Effector memory CD4-positive, alpha-beta T cell (primary cell): ENCODE measurements around the gene CHST11.

Experiments
- DNase-seq, 3 donors: peaks; one replicate each; pipeline ENCODE4 v3.0.0-alpha.2; 2020
- H3K27ac ChIP-seq: 2 replicates; pipeline ENCODE4 v1.7.0; 2013; ENCODE audit warnings: mild to moderate bottlenecking, low read length, moderate library complexity; ENCODE audit not compliant: insufficient read depth, poor library complexity, severe bottlenecking
- H3K27me3 ChIP-seq: replicated peaks from 2 replicates; pipeline ENCODE4 v1.7.0; 2013; ENCODE audit warnings: mild to moderate bottlenecking, low read length; ENCODE audit not compliant: insufficient read depth, control insufficient read depth, poor library complexity, severe bottlenecking
- H3K36me3 ChIP-seq: 2 replicates; pipeline ENCODE4 v1.7.0; 2013; ENCODE audit warnings: mild to moderate bottlenecking, low read length, moderate library complexity; ENCODE audit not compliant: control insufficient read depth, insufficient read depth
- H3K4me1 ChIP-seq: 2 replicates; pipeline ENCODE4 v1.7.0; 2013; ENCODE audit warnings: low read length, mild to moderate bottlenecking; ENCODE audit not compliant: control insufficient read depth, insufficient read depth, poor library complexity, severe bottlenecking
- H3K4me3 ChIP-seq: 2 replicates; pipeline ENCODE4 v1.7.0; 2013; ENCODE audit warnings: low read length, low read depth, mild to moderate bottlenecking; ENCODE audit not compliant: insufficient read depth, poor library complexity, severe bottlenecking
- H3K9me3 ChIP-seq: 2 replicates; pipeline ENCODE4 v1.7.0; 2013; ENCODE audit warnings: mild to moderate bottlenecking, low read length, moderate library complexity; ENCODE audit not compliant: control insufficient read depth

The CHST11 gene

GRCh38 chr12:104618691-104619090 lies 161.9 kb downstream of the CHST11 start:
- H3K4me3 ChIP-seq: no peak overlapping the region
- H3K9me3 ChIP-seq: no peaks in the 10 kb centered on the region
- H3K36me3 ChIP-seq: no peaks in the 10 kb centered on the region
- no peak overlapping the region for H3K27ac ChIP-seq
- H3K4me1 ChIP-seq: no peaks in the 10 kb centered on the region
- no peak for DNase-seq
- no peaks in the 10 kb centered on the region for H3K27me3 ChIP-seq

- no peak overlapping the region for H3K27ac ChIP-seq
- H3K4me3 ChIP-seq: no peak overlapping the region
- no peaks in the 10 kb centered on the region for H3K9me3 ChIP-seq
- H3K4me1 ChIP-seq: no peaks in the 10 kb centered on the region
- H3K27me3 ChIP-seq: no peaks in the 10 kb centered on the region
- DNase-seq: no peak
- H3K36me3 ChIP-seq: no peaks in the 10 kb centered on the region
Observed at GRCh38 chr12:104619305-104619704, 162.6 kb downstream of the CHST11 start.

- no peak for DNase-seq
- no peaks in the 10 kb centered on the region for H3K4me1 ChIP-seq
- no peaks in the 10 kb centered on the region for H3K27me3 ChIP-seq
Observed at GRCh38 chr12:104620837-104621531, 164.2 kb downstream of the CHST11 start.

GRCh38 chr12:104622928-104623327 lies 166.2 kb downstream of the CHST11 start:
- Histone ChIP-seq H3K4me3 (no peak overlapping the region), H3K27me3 (no peaks in the 10 kb centered on the region), H3K9me3 (no peaks in the 10 kb centered on the region), H3K36me3 (no peaks in the 10 kb centered on the region), H3K4me1 (no peaks in the 10 kb centered on the region), H3K27ac (no peak overlapping the region)
- DNase-seq: no peak

More at GRCh38 chr12:104620837-104621531, 164.2 kb downstream of the CHST11 start:
- Histone ChIP-seq H3K4me3 (no peak overlapping the region), H3K9me3 (no peaks in the 10 kb centered on the region), H3K36me3 (no peaks in the 10 kb centered on the region), H3K27ac (no peak overlapping the region)

- Histone ChIP-seq H3K4me1 (no peaks in the 10 kb centered on the region), H3K36me3 (no peaks in the 10 kb centered on the region), H3K27ac (no peak overlapping the region), H3K27me3 (no peaks in the 10 kb centered on the region), H3K4me3 (no peak overlapping the region), H3K9me3 (no peaks in the 10 kb centered on the region)
- no peak for DNase-seq
Observed at GRCh38 chr12:104623883-104624282, 167.1 kb downstream of the CHST11 start.

GRCh38 chr12:104624529-104624928 lies 167.8 kb downstream of the CHST11 start:
- no peak overlapping the region for H3K4me3 ChIP-seq
- DNase-seq: no peak
- H3K27ac ChIP-seq: no peak overlapping the region
- H3K9me3 ChIP-seq: no peaks in the 10 kb centered on the region
- no peaks in the 10 kb centered on the region for H3K27me3 ChIP-seq
- H3K4me1 ChIP-seq: no peaks in the 10 kb centered on the region
- no peaks in the 10 kb centered on the region for H3K36me3 ChIP-seq

GRCh38 chr12:104626069-104626837 lies 169.5 kb downstream of the CHST11 start:
- H3K36me3 ChIP-seq: no peaks in the 10 kb centered on the region
- H3K4me3 ChIP-seq: no peak overlapping the region
- no peak for DNase-seq
- H3K27me3 ChIP-seq: no peaks in the 10 kb centered on the region
- H3K27ac ChIP-seq: no peak overlapping the region
- H3K9me3 ChIP-seq: no peaks in the 10 kb centered on the region
- no peaks in the 10 kb centered on the region for H3K4me1 ChIP-seq

- Histone ChIP-seq H3K36me3 (no peaks in the 10 kb centered on the region), H3K9me3 (no peaks in the 10 kb centered on the region)
Observed at GRCh38 chr12:104627231-104627989, 170.7 kb downstream of the CHST11 start.

GRCh38 chr12:104627990-104628830 lies 171.5 kb downstream of the CHST11 start:
- Histone ChIP-seq H3K36me3 (no peaks in the 10 kb centered on the region), H3K4me3 (no peak overlapping the region), H3K27ac (no peak overlapping the region), H3K4me1 (no peaks in the 10 kb centered on the region), H3K27me3 (no peaks in the 10 kb centered on the region), H3K9me3 (no peaks in the 10 kb centered on the region)
- no peak for DNase-seq

More at GRCh38 chr12:104627231-104627989, 170.7 kb downstream of the CHST11 start:
- no peaks in the 10 kb centered on the region for H3K27me3 ChIP-seq
- H3K4me1 ChIP-seq: no peaks in the 10 kb centered on the region
- no peak overlapping the region for H3K4me3 ChIP-seq
- DNase-seq: no peak
- H3K27ac ChIP-seq: no peak overlapping the region
